ENCODE results near the gene DLST. TPM values are rescaled to one million over a fixed set of nuclear protein-coding genes. Genes with fewer than 3 reads are reported as not detected.

DLST gene
- total RNA-seq: 46.1 and 73.6 TPM in 2 replicates

GRCh38 chr14:74881431-74882102 lies at the start of gene DLST:
Gene DLST (plus strand): TSS chr14:74881916. CDS start chr14:74881954, 38 bp downstream.

GRCh38 chr14:74875941-74876913 lies 5.5 kb upstream of the DLST start, which contains the start of gene PROX2:
Gene PROX2 (minus strand): TSS chr14:74876145. CDS start chr14:74863834, 12,311 bp downstream.

DNA sequence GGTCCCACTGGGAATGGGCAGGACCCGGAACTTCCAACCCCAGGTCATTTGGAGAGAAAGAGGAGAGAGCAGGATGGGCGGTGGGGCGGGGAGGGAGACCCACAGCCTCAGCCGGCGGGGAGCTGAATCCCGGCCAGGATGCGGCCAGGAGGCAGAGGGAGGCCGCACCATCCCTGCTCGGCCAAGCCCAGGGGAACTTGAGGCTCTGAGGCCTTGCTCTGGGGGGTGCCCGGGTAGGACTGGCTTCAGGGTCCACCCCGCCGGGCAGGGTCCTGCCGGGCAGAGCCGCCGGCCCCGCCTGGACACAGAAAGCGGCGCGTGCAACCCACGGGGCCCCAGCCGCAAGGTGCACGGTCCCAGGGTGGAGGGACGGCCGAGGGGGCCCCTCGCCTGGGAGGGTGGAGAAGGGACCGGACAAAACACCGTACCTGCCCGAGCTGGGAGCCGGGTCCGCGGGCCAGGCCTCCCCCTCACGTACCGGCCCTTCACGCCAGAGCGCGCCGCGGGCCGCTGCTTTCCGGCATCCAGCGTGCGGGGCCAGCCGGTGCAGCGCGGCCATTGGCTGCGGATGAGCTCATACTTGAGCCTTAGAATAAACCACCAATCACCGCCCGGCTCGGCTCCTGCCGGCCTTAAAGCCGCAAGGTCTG lies 41.2 kb downstream of the DLST start, which contains the start of gene RPS6KL1:
Gene RPS6KL1 (minus strand): TSS at position 509 of the 650 bp plus-strand sequence. CDS start 1,719 bp downstream, outside the sequence.

Other genes starting within 250 kb of the DLST start
- 19.1 and 44.4 TPM in 2 replicates for gene AREL1, start 168.8 kb upstream of the DLST start, total RNA-seq
- 12.8 and 33.0 TPM in 2 replicates for gene FCF1, start 168.8 kb upstream of the DLST start, total RNA-seq
- 19.1 and 66.7 TPM in 2 replicates for gene YLPM1, start 118.6 kb upstream of the DLST start, total RNA-seq
- gene PROX2, start 5.8 kb upstream of the DLST start, total RNA-seq: not detected in 2 replicates
- gene RPS6KL1, start 41.3 kb downstream of the DLST start, total RNA-seq: 7.0 and 15.9 TPM in 2 replicates
- 121 and 214 TPM in 2 replicates for gene PGF, start 73.7 kb downstream of the DLST start, total RNA-seq
- 87.8 and 126 TPM in 2 replicates for gene EIF2B2, start 121.0 kb downstream of the DLST start, total RNA-seq
- 6.8 and 18.4 TPM in 2 replicates for gene MLH3, start 169.6 kb downstream of the DLST start, total RNA-seq
- gene ACYP1, start 182.1 kb downstream of the DLST start, total RNA-seq: 8.7 and 13.7 TPM in 2 replicates
- gene ZC2HC1C, start 187.7 kb downstream of the DLST start, total RNA-seq: 0.49 and 0.63 TPM in 2 replicates
- gene NEK9, start 245.1 kb downstream of the DLST start, total RNA-seq: 31.2 and 65.6 TPM in 2 replicates